Type B pancreatic cell (in vitro differentiated cells): ENCODE results near the gene FOXE3. TPM values are rescaled to one million over a fixed set of nuclear protein-coding genes. Genes with fewer than 3 reads are reported as not detected.

Source experiments
- DNase-seq: peaks from one replicate; pipeline ENCODE4 v3.0.0; 2021; ENCODE audit warnings: mixed read lengths; ENCODE audit not compliant: unreplicated experiment; ENCODE audit errors: extremely low spot score
- H3K27ac Mint-ChIP-seq: 2 replicates; pipeline ENCODE4 v1.8.0; 2021; ENCODE audit warnings: mild to moderate bottlenecking, mixed read lengths
- H3K27me3 Mint-ChIP-seq: 2 replicates; pipeline ENCODE4 v1.8.0; 2021; ENCODE audit warnings: mixed read lengths
- H3K36me3 Mint-ChIP-seq: 2 replicates; pipeline ENCODE4 v1.8.0; 2021; ENCODE audit warnings: mixed read lengths
- H3K4me1 Mint-ChIP-seq: one replicate; pipeline ENCODE4 v1.8.0; 2021; ENCODE audit warnings: mixed read lengths; ENCODE audit not compliant: unreplicated experiment
- H3K4me3 Mint-ChIP-seq: 2 replicates; pipeline ENCODE4 v1.8.0; 2021; ENCODE audit warnings: mild to moderate bottlenecking, mixed read lengths
- H3K9me3 Mint-ChIP-seq: 2 replicates; pipeline ENCODE4 v1.8.0; 2021; ENCODE audit warnings: mixed read lengths
- CTCF ChIP-seq: fragments of 200-600 bp; sonication (generic); conservative IDR thresholded peaks from 2 replicates; pipeline ENCODE4 v1.5.0; 2021; ENCODE audit warnings: antibody characterized with exemption, mild to moderate bottlenecking
- total RNA-seq: library from RNA; stranded (reverse); gene quantifications from 2 replicates; pipeline ENCODE4 v1.2.1, GENCODE V29; 2021; ENCODE audit warnings: low replicate concordance

The FOXE3 gene
- total RNA-seq, 1 donor from 2014 or later = 0.14 TPM

DNA sequence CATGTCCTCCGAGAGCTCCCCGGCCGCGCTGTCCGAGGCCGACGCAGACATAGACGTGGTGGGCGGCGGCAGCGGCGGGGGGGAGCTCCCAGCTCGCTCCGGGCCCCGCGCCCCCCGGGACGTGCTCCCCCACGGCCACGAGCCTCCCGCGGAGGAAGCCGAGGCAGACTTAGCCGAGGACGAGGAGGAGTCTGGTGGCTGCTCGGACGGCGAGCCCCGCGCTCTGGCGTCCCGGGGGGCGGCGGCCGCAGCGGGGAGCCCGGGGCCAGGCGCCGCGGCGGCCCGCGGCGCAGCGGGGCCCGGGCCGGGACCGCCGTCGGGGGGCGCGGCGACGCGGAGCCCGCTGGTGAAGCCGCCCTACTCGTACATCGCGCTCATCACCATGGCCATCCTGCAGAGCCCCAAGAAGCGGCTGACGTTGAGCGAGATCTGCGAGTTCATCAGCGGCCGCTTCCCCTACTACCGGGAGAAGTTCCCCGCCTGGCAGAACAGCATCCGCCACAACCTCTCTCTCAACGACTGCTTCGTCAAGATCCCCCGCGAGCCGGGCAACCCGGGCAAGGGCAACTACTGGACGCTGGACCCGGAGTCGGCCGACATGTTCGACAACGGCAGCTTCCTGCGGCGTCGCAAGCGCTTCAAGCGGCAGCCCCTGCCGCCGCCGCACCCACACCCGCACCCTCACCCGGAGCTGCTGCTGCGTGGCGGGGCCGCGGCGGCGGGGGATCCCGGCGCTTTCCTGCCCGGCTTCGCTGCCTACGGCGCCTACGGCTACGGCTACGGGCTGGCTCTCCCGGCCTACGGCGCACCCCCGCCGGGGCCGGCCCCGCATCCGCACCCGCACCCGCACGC, 22.3 kb downstream of the FOXE3 start:
- TF ChIP-seq CTCF = no peak
- Mint-ChIP-seq H3K27ac (no peak overlapping the region), H3K27me3 (peaks cover 40% of the 10 kb centered on the region), H3K4me1 (peaks cover 22% of the 10 kb centered on the region), H3K36me3 (no peaks in the 10 kb centered on the region), H3K9me3 (no peaks in the 10 kb centered on the region), H3K4me3 (peak overlapping the region; percentile 86)
- DNase-seq = no peak

- Mint-ChIP-seq H3K4me1 (peaks cover 24% of the 10 kb centered on the region), H3K36me3 (no peaks in the 10 kb centered on the region), H3K9me3 (no peaks in the 10 kb centered on the region), H3K4me3 (no peak overlapping the region), H3K27me3 (peaks cover 32% of the 10 kb centered on the region), H3K27ac (no peak overlapping the region)
- no peak for DNase-seq
- no peak for TF ChIP-seq CTCF
These were observed 23.1 kb downstream of the FOXE3 start for GRCh38 chr1:47439017-47439818.

GRCh38 chr1:47439819-47440598, 23.9 kb downstream of the FOXE3 start:
- Mint-ChIP-seq H3K9me3 (no peaks in the 10 kb centered on the region), H3K4me3 (no peak overlapping the region), H3K36me3 (no peaks in the 10 kb centered on the region), H3K4me1 (peaks cover 21% of the 10 kb centered on the region), H3K27me3 (peaks cover 24% of the 10 kb centered on the region), H3K27ac (no peak overlapping the region)
- TF ChIP-seq CTCF = no peak
- no peak for DNase-seq

DNA sequence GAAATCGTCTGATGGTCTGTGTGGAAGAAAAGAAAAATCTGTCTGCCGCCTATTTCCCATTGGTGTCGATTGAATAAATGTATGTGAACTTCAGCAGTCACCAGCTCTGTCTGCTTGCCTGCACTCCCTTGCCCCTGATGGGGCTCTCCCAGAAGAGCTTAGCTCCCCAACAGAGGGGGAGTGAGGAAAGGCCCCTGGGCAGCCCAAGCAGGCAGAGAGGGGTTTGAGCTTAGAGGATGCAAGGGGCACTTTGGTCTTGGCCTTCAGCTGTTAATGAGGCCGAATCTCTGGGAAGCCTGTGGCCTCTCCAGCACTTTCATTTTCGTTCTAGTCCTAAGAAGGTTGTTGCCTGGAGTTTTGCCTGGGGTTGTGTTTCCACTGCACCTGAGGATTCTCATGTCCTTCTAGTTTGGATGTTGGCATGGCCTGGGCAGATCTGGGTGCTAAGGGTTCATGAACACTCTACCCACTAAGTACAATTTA, 24.6 kb downstream of the FOXE3 start:
- no peaks in the 10 kb centered on the region for H3K36me3 Mint-ChIP-seq
- no peak for TF ChIP-seq CTCF
- no peaks in the 10 kb centered on the region for H3K9me3 Mint-ChIP-seq
- DNase-seq = no peak
- H3K4me1 Mint-ChIP-seq = peaks cover 24% of the 10 kb centered on the region
- H3K27me3 Mint-ChIP-seq = peaks cover 17% of the 10 kb centered on the region
- no peak overlapping the region for H3K27ac Mint-ChIP-seq
- H3K4me3 Mint-ChIP-seq = no peak overlapping the region

GRCh38 chr1:47441450-47442106, 25.5 kb downstream of the FOXE3 start:
- peaks cover 22% of the 10 kb centered on the region for H3K4me1 Mint-ChIP-seq
- no peak overlapping the region for H3K4me3 Mint-ChIP-seq
- no peak for TF ChIP-seq CTCF
- DNase-seq = no peak
- no peaks in the 10 kb centered on the region for H3K36me3 Mint-ChIP-seq
- H3K27me3 Mint-ChIP-seq = peaks cover 8% of the 10 kb centered on the region
- H3K9me3 Mint-ChIP-seq = no peaks in the 10 kb centered on the region
- no peak overlapping the region for H3K27ac Mint-ChIP-seq
